Activated naive CD8-positive, alpha-beta T cell treated with anti-CD3 and anti-CD28 coated beads for 36 hours (primary cell): ENCODE data around the gene BARHL1. TPM values are rescaled to one million over a fixed set of nuclear protein-coding genes. Genes with fewer than 3 reads are reported as not detected.

ENCODE experiments used
- DNase-seq: peaks from one replicate; pipeline ENCODE4 v3.0.0; 2021
- H3K27ac Mint-ChIP-seq: one replicate; pipeline ENCODE4 v1.8.0; 2022; ENCODE audit warnings: mild to moderate bottlenecking, moderate library complexity, mixed read lengths
- H3K27me3 Mint-ChIP-seq: one replicate; pipeline ENCODE4 v1.8.0; 2022; ENCODE audit warnings: mild to moderate bottlenecking, mixed read lengths
- H3K36me3 Mint-ChIP-seq: one replicate; pipeline ENCODE4 v1.8.0; 2021; ENCODE audit warnings: mild to moderate bottlenecking, mixed read lengths
- H3K4me1 Mint-ChIP-seq: one replicate; pipeline ENCODE4 v1.8.0; 2021; ENCODE audit warnings: mixed read lengths
- H3K4me3 Mint-ChIP-seq: one replicate; pipeline ENCODE4 v1.8.0; 2022; ENCODE audit warnings: mild to moderate bottlenecking, moderate library complexity, mixed read lengths
- H3K9me3 Mint-ChIP-seq: one replicate; pipeline ENCODE4 v1.8.0; 2022; ENCODE audit warnings: mixed read lengths
- total RNA-seq, 2 experiments: library from RNA; stranded (reverse); gene quantifications; one replicate each; pipeline ENCODE4 v1.2.3, GENCODE V29; 2021

BARHL1 gene
- total RNA-seq, result not detected

DNA sequence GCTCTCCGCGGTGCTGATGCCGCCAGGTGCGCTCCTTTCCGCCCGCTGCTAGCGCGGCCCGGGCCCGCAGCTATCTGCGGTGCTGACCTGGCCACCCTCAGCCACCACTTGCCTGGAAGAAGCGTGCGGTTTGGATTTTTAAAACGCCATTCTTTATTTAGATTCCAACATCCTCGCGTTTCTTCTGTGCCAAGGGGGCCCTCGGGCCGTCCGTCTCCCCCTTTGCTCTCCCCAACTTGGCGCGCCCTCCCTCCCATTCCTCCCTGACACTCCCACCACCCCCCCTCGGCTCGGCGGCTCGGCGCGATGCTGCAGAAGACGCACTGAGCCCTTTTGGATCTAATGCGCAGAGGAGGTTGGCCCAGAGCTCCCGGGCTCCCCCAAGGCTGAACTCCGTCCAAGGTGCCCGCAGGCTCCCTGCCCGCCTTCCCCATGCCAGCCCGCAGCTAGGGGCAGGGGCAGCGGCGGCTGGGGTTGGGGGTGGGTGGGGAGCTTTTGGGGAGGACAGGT, at the start of gene BARHL1:
Gene BARHL1, plus strand, starts transcription at position 331 of the 510 bp plus-strand sequence. CDS start 192 bp downstream, outside the sequence.
- Mint-ChIP-seq H3K9me3 (no peaks in the 10 kb centered on the region), H3K4me1 (peaks cover 15% of the 10 kb centered on the region), H3K27ac (peak within 1 kb of the TSS; percentile 46), H3K36me3 (no peaks in the 10 kb centered on the region), H3K4me3 (peak within 1 kb of the TSS; percentile 71), H3K27me3 (peaks cover 98% of the 10 kb centered on the region)
- DNase-seq, result no peak

DNA sequence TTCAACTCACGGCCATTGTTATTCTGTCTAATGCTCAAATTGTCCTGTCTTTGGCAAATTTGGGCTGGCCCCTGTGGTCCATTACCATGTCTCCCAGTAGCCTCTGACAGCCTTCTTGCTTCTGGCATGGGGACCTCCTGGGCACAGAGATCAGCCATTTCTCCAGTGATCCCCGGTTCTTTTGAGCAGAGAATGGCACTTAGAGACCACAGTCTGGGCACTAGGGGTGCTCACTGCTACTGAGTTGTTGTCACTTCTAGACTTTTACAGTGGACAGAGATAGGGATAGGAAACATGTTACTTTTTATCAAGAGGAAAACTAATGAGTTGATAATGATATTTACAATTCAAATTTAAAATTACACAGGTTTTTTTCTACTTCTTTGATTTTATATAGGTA, 47.6 kb upstream of the BARHL1 start:
- Mint-ChIP-seq H3K27me3 (peaks cover 21% of the 10 kb centered on the region), H3K4me1 (no peaks in the 10 kb centered on the region), H3K27ac (no peak overlapping the region), H3K9me3 (peaks cover 3% of the 10 kb centered on the region), H3K4me3 (no peak overlapping the region), H3K36me3 (no peaks in the 10 kb centered on the region)
- DNase-seq, result no peak

DNA sequence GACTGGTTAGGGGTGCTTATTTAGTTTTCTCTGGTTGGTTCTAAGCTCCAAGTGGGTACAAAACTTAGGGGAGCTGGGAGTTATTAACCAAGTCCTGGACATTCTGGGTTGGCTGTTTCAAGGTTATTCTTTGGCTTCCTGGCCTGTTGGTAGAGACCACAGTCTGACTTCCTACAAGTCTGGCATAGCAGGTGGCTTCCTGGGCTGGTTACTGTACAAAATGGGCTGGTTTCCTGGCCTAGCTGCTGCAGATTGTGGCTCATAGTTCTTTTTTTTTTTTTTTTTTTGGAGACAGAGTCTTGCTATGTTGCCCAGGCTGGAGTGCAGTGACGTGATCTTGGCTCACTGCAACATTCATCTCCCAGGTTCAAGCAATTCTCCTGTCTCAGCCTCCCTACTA, 46.3 kb upstream of the BARHL1 start:
- Mint-ChIP-seq H3K4me3 (no peak overlapping the region), H3K36me3 (no peaks in the 10 kb centered on the region), H3K27me3 (peaks cover 13% of the 10 kb centered on the region), H3K4me1 (no peaks in the 10 kb centered on the region), H3K27ac (no peak overlapping the region), H3K9me3 (peaks cover 3% of the 10 kb centered on the region)
- DNase-seq, result no peak

DNA sequence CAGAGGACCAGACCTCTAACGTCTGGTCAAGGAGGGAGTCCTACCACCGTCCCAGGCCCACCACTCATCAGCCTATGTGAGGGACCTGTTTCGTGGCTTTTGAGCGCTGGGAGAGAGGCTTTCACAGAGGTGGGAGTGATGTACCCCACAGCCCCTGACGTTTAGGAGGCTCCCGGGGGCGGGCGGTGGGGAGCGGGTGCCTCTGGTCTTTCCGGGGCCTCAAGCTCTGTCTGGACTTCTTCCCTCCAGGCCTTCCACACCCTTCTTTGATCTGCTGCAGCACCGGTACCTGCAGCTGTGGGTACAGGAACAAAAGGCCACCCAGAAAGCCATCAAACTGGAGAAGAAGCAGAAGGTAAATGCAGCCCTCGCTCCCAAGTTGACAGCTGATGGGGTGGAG, 45.1 kb upstream of the BARHL1 start:
- peaks cover 3% of the 10 kb centered on the region for H3K27me3 Mint-ChIP-seq
- DNase-seq, result no peak
- H3K27ac Mint-ChIP-seq, result no peak overlapping the region
- no peak overlapping the region for H3K4me3 Mint-ChIP-seq
- no peaks in the 10 kb centered on the region for H3K36me3 Mint-ChIP-seq
- H3K4me1 Mint-ChIP-seq, result no peaks in the 10 kb centered on the region
- peaks cover 3% of the 10 kb centered on the region for H3K9me3 Mint-ChIP-seq

DNA sequence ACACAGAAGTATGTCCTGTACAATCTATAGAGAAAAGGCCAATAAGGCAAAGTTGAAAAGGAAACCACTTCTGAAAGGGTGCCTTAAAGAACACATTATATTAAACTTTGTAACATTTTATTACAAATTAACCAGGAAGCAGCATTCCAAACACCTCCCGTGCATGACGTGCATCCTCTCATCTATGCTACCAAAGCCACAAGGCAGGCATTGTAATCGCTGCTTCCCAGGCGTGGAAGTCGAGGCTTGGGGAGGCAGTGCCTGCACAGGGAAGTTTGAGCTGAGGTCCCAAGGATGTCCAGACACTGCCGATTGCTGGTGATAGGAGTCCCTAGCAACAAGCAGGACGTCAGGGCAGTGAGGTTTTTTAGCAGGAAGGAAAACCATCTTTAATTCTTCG, 44.3 kb upstream of the BARHL1 start:
- no peaks in the 10 kb centered on the region for H3K36me3 Mint-ChIP-seq
- no peak overlapping the region for H3K27ac Mint-ChIP-seq
- no peaks in the 10 kb centered on the region for H3K4me1 Mint-ChIP-seq
- no peaks in the 10 kb centered on the region for H3K27me3 Mint-ChIP-seq
- no peak overlapping the region for H3K4me3 Mint-ChIP-seq
- DNase-seq, result no peak
- peaks cover 3% of the 10 kb centered on the region for H3K9me3 Mint-ChIP-seq

DNA sequence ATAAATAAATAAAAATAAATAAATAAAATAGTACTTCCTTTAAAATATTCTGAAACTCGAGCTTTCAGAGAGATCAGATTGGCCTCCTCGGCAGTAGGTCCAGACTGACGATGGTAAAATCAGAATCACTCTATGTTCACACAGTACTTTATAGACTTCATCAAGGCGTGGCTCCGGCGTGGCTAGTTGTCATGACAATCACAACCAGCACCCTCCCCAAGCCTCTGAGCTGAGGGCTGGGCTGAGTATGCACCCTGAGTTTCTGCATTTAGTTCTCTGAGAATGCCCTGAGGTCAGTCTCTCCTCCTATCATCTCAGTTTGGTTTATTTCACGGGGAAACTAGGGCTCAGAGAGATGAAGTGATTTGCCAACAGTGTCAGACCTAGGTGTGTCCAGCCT, 43.3 kb upstream of the BARHL1 start:
- no peak overlapping the region for H3K27ac Mint-ChIP-seq
- no peaks in the 10 kb centered on the region for H3K36me3 Mint-ChIP-seq
- H3K4me1 Mint-ChIP-seq, result no peaks in the 10 kb centered on the region
- H3K4me3 Mint-ChIP-seq, result no peak overlapping the region
- no peak for DNase-seq
- no peaks in the 10 kb centered on the region for H3K27me3 Mint-ChIP-seq
- H3K9me3 Mint-ChIP-seq, result peaks cover 3% of the 10 kb centered on the region

DNA sequence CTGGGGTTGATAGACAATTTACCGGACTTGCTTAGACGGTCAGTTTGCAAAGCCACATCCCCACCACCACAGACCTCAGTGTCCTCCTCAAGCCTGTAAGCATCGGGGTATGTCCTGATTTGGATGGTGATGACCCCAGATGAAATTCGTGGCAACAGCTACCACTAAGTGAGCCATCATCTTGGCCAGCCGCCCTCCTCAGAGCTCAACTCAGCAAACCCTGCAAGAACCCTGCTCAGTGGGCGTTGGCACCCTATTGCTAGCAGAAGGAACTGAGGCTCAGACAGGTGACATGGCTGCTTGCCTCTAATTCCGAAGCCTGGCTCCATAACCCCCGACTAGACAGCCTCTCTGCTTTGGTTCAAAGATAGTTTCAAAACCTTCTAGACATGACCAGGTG, 41.4 kb upstream of the BARHL1 start:
- peaks cover 6% of the 10 kb centered on the region for H3K27me3 Mint-ChIP-seq
- H3K4me1 Mint-ChIP-seq, result no peaks in the 10 kb centered on the region
- no peaks in the 10 kb centered on the region for H3K9me3 Mint-ChIP-seq
- no peak overlapping the region for H3K27ac Mint-ChIP-seq
- H3K4me3 Mint-ChIP-seq, result no peak overlapping the region
- DNase-seq, result no peak
- H3K36me3 Mint-ChIP-seq, result no peaks in the 10 kb centered on the region

DNA sequence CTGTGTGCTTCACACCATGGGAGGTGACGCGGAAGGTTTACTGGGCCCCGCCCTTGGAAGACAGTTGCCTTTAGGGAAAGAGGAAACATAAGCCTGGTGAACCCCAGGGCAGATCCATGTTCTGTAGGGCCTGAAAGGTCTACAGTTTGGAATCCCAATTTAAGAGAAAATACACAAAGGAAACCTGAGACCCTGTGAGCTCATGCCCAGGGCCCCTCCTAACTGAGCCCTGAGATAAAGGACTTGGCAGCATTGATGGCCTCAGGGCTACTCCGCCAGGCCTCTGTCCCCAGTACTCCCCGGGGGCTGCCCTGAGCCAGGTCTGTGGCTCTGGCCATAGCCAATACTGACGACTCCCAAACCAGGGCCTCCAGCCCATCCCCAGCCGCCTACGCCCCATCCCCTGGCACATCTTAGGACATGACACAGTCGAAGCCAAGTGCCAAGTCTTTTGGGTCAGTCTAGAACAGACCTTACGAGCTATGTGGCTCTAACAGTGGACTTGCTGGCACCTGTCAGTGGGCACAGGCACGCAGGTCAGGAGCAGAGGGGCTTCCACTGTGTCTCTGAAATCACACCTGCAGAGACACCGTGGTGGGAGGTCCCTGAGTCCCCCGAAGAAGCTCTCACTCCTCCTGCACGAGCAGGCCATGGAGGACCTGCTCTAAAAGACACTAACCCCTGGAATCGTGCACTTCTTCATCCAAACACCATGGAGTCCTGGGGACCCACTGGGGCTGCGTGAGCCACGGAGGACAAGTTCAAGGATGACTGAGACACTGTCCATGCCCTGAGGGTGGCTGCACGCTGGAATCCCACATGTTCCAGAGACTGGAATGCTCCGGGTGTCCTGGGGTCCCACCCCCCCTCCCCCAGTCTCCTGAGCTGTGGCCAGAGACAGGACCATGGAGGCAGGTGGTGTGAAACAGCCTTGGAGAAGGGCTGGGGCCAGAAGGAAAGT, 40.3 kb upstream of the BARHL1 start:
- H3K4me3 Mint-ChIP-seq, result no peak overlapping the region
- H3K36me3 Mint-ChIP-seq, result no peaks in the 10 kb centered on the region
- no peaks in the 10 kb centered on the region for H3K4me1 Mint-ChIP-seq
- H3K27ac Mint-ChIP-seq, result no peak overlapping the region
- peaks cover 14% of the 10 kb centered on the region for H3K27me3 Mint-ChIP-seq
- H3K9me3 Mint-ChIP-seq, result no peaks in the 10 kb centered on the region
- no peak for DNase-seq

DNA sequence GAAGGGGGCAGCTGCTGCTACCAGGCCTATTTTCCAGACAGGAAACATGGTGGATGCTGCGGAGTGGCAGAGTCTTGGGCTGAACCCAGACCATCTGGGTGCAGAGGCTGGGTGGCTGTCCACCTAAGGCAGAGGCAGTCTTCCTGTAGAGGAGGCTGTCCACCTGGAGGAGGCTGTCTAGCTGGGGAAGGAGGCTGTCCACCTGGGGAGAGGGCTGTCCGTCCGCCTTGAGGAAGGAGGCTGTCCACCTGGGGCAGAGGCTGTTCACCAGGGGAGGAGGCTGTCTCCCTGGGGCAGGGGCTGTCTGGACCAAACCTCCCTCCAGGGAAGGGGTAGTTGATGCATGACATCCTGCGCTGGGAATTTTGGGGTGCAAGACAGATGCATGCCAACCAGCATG, 39.2 kb upstream of the BARHL1 start:
- H3K9me3 Mint-ChIP-seq, result no peaks in the 10 kb centered on the region
- DNase-seq, result no peak
- H3K36me3 Mint-ChIP-seq, result no peaks in the 10 kb centered on the region
- peaks cover 22% of the 10 kb centered on the region for H3K27me3 Mint-ChIP-seq
- no peaks in the 10 kb centered on the region for H3K4me1 Mint-ChIP-seq
- H3K27ac Mint-ChIP-seq, result no peak overlapping the region
- no peak overlapping the region for H3K4me3 Mint-ChIP-seq

DNA sequence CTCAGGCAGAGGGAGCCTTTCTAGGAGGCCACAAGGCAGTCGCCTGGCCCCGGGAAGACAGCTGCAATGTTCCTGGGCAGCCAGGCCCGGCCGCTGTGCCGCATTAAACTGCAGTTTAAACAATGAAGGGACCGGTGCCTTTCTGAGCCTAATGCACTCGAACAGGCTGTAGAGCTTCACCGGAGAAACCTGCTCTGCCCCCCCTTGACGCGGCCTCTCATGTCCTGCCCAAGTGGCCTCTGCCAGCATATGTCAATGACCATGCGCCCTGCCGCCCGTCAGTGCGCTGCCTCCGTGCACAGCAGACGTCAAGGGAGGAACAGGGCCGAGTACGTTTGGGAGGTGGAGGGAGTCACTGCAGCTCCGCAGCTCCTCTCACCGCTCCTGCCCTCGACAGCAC, 38.4 kb upstream of the BARHL1 start:
- no peaks in the 10 kb centered on the region for H3K9me3 Mint-ChIP-seq
- DNase-seq, result no peak
- no peak overlapping the region for H3K27ac Mint-ChIP-seq
- no peak overlapping the region for H3K4me3 Mint-ChIP-seq
- H3K36me3 Mint-ChIP-seq, result no peaks in the 10 kb centered on the region
- peaks cover 22% of the 10 kb centered on the region for H3K27me3 Mint-ChIP-seq
- no peaks in the 10 kb centered on the region for H3K4me1 Mint-ChIP-seq

DNA sequence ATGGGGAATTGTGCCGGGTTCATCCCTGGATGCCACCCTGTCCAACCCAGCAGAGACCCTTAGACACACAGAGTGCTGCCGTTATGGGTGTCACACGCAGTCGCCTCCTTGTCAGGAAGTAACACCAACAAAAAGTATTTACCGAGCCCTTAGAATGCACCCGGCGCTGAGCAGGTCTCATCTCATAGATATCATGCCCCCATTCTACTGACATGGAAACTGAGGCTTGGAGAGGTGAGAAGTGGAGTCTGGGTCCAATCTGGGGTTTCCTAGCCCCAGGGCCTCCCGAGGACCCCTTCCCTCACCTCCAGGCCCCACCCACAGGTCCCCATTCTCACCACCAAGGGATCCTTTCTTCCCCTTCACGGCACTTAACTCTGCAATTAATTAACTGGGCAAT, 36.8 kb upstream of the BARHL1 start:
- no peak overlapping the region for H3K27ac Mint-ChIP-seq

DNA sequence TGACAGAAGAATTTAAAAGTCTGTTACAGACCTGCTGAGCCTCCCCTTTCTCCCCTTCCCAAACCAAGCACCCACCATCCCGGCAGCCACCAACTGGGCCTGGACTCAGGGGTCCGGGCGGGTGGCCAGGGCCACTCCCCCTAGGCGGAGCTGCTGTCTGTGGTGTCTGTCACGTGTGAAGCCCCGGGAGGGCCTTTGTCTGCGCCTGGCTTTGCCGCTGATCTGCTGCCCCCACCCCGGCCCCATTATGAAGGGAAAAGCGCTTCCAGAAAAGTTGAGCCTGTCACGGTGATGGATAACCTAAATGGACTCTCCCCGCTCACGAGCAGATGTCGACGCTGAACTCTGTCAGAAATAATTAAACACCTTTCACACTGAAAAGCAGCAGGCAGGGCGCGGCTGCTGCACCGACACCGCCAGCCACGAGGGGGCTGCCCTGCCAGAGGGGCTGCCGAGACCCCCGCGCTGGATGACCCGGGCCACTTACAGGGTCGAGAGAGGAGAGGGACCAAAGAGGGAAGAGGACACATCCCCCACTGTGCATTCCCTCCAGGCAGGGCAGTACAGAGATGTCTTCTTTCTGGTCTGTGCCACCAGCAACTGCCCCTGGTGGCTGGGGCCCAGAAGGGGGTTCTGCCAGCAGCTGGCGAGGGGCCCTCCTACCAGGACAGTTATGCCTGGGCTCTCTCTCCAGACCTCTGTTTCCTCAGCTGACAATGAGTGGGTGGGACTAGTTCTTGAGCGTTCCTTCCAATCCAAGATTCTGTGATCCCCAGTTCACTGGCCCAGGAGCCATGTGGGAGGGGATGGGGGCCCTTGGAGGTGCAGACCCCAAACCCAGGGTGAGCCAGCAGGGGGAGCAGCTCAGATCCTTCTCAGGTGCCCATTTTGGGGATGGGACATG, 36.0 kb upstream of the BARHL1 start:
- no peak for DNase-seq
- Mint-ChIP-seq H3K4me3 (no peak overlapping the region), H3K27ac (no peak overlapping the region), H3K9me3 (no peaks in the 10 kb centered on the region), H3K36me3 (no peaks in the 10 kb centered on the region), H3K4me1 (no peaks in the 10 kb centered on the region), H3K27me3 (peaks cover 22% of the 10 kb centered on the region)

More for the DNA sequence above, 36.8 kb upstream of the BARHL1 start:
- no peak for DNase-seq
- Mint-ChIP-seq H3K9me3 (no peaks in the 10 kb centered on the region), H3K4me1 (no peaks in the 10 kb centered on the region), H3K27me3 (peaks cover 22% of the 10 kb centered on the region), H3K4me3 (no peak overlapping the region), H3K36me3 (no peaks in the 10 kb centered on the region)

DNA sequence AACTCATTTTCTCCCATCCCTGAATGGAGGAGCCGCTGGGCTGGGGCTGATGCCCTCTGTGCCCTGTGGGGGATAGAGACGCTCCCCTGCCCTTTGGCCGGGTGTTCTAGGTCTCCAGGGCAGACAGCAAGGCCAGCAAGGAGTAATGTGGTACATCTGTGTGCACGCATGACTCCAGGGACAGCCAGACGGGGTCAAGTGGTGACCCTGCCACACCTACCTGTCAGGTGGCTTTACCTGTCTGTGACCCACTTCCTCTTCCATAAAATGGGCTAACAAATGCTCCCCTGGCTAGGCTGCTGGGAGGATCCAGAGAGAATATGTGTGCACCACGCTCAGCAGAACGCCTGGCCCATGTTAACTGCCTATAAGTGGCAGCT, 35.4 kb upstream of the BARHL1 start:
- no peaks in the 10 kb centered on the region for H3K4me1 Mint-ChIP-seq
- peaks cover 22% of the 10 kb centered on the region for H3K27me3 Mint-ChIP-seq
- no peaks in the 10 kb centered on the region for H3K36me3 Mint-ChIP-seq
- no peak overlapping the region for H3K4me3 Mint-ChIP-seq
- H3K9me3 Mint-ChIP-seq, result no peaks in the 10 kb centered on the region
- H3K27ac Mint-ChIP-seq, result no peak overlapping the region
- DNase-seq, result no peak

DNA sequence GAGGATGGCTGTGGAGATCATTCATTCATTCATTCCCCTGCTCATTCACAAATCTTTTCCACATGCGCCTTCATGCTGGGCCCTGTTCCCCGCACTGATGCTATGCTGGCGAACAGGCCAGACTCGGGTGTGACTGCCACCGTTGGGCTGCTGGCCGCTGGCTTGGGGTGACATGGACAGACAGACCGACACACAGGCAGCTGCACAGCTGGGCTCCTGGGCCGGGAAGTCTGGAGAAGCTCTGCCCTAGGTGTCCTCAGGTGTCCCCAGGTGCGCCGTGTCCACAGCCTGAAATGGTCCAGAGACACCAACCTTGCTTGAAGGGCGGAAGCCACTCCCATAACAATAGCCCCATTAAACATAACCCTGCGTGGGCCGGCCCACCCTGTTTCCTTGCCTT, 35.0 kb upstream of the BARHL1 start:
- Mint-ChIP-seq H3K4me3 (no peak overlapping the region), H3K36me3 (no peaks in the 10 kb centered on the region), H3K27ac (no peak overlapping the region), H3K4me1 (no peaks in the 10 kb centered on the region), H3K9me3 (no peaks in the 10 kb centered on the region), H3K27me3 (peaks cover 22% of the 10 kb centered on the region)
- no peak for DNase-seq
